HuH-7 (cell line): ENCODE data around the gene NTM.

ENCODE experiments used
- DNase-seq: peaks from one replicate; pipeline ENCODE4 v3.0.0; 2011; ENCODE audit warnings: low spot score

NTM gene

DNA sequence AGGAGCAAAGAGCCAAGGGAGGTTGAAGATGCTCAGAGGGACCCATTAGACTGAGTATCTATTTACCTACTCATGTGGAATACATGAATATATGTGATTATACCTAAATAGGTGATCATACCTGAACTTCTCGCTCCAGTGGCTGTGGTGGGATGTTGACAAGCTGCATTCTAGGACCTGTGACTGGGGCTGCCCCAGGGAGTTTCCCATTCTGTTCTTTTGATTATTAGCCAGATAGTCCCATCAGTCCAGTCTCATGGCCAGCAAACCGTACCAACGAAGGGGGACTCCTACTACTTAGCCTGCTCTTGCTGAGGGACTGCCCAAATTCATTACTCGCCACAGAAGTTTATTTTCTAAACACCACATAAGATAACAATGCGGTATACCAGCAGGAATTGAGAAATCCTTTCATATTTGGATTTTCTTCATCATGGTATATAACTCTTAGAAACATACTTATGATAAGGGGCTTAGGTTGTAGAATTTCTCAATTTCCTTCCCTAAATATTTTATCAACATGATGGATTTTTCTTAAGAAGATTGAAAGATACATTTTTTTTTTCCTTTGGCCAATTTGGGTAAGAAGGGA lies 273.9 kb downstream of the NTM start:
- DNase-seq, result no peak

- no peak for DNase-seq
These were observed 274.8 kb downstream of the NTM start for GRCh38 chr11:131645237-131645636.

GRCh38 chr11:131649856-131650255 lies 279.4 kb downstream of the NTM start:
- no peak for DNase-seq

DNA sequence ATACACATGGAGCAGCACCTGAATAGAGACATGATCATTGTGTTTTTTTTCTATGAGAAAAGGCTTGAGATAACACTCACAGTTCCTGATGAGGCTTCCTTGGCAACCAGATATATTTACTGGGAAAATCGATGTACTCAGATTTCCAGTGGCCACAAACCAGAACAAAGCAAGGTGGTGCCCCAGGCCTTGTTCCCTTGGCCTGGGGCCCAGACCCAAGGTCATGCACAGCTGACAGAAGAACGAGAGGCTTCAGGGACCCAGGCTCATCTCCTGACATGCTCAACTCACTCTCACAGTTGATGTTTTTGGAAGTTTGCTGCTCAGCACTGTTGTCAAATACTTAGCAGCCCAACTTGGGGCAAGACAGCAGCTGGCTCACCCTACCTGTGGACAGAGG lies 281.8 kb downstream of the NTM start:
- DNase-seq, result no peak

GRCh38 chr11:131653260-131653659 lies 282.8 kb downstream of the NTM start:
- DNase-seq, result no peak

GRCh38 chr11:131654849-131655248 lies 284.4 kb downstream of the NTM start:
- no peak for DNase-seq

GRCh38 chr11:131656179-131656838 lies 285.9 kb downstream of the NTM start:
- DNase-seq, result no peak

GRCh38 chr11:131656839-131657211 lies 286.4 kb downstream of the NTM start:
- no peak for DNase-seq

- DNase-seq, result no peak
These were observed 288.0 kb downstream of the NTM start for GRCh38 chr11:131658414-131658813.

GRCh38 chr11:131658952-131659351 lies 288.5 kb downstream of the NTM start:
- DNase-seq, result no peak

DNA sequence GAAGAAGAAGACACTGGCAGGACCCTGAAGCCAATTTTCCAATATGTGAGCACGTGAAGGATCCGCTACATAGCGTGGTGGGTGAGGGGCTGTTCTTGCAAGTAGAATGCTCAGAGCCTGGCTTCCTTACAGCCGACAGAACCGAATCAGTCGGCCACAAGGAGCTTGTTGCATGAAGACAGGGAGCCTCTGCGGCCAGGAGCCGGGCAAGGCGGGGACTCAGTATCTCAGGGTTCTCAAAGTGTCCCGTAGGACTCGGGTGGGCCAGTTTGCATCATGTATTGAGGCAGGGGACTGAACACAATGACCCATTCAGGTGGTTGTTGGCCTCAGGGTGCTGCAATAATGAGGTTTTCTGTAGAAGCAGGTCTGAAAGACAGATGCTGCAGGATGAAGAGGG lies 289.5 kb downstream of the NTM start:
- no peak for DNase-seq

DNA sequence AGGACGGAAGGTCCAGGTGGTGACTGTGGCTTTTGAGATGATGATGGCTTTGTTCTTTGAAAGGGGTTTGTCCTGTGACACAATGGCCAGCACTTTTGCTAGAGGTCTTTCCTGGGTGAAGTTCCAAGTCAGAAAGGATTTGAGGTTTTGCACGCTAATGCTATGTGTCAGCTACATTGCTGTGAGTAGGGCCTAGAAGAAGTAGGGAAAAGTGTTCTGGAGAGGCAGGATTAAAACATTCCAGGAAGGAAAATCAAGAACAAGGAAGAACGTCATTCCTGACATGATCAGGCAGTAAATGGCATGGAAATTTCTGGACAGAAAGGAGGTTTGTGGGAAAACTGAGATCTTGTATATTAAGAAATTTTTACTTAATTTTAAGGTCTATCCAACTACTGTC lies 290.7 kb downstream of the NTM start:
- DNase-seq, result no peak

DNA sequence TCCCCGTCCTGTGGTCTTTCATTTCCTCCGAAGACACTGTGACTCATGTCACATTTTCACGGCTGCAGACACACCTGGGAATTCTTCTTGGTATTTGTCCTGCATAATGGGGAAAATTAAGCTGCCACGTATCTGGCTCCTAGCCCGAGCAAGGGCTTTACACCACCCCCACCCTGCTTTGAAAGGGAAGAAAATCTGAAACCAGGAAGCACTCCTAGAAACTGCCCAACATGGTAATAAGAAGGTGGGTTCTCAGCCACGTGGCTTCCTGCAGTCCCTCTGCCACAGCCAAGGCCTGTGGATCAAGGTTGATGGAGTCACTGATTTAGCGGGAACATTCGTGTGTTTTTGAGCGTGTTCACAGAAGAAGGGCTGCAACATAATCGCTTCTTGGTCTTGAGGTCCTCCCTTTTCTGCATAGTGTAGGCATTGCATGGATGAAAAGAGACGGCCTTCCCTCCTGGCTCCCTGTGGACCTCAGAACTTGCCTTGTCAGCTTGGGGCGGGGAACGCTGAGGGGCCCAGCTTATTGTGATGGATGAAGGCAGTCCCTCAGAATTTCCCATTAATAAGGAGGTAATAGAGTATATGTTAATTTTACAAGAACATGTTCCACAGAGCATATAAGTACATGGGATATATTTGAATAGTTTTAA lies 292.0 kb downstream of the NTM start:
- no peak for DNase-seq

DNA sequence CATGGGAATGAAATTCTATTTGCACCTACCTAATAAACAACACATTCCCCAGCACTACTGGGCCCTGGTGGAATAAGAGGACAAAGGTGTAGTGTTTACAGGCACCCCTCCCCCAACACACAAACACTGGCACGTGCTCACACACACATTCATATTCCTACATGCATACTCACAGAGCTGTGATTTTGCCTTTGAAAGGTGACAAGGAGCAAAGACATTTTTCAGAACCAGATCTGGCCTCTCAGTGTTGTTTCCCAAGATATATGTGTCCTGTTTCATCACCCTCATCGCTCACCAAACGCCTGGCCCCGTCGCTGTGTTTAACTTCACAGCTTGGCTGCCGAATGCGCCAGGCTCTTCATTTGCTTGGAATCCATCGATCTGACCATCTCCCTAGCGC lies 292.6 kb downstream of the NTM start:
- DNase-seq, result no peak

GRCh38 chr11:131663405-131664200 lies 293.2 kb downstream of the NTM start:
- no peak for DNase-seq

- DNase-seq, result no peak
These were observed 293.9 kb downstream of the NTM start for GRCh38 chr11:131664293-131664692.

DNA sequence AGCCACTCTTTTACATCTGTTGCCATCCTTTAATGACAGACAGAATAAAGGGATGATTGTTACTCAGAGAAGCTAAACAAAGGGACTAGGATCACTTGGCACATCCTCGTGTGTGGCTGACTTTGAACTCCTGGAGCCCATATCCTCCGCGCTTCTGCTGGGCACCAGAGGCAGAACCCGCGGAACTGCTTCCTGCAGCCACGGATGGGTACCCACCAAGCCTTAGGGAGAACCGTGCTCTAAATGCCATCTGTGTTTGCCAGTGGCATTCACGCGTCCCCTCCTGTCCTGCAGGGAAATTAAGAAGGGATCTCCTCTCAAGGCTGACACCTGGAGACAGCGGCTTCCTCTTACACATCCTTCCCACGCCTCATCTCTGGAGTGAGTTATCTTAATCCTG lies 294.4 kb downstream of the NTM start:
- DNase-seq, result no peak

- no peak for DNase-seq
These were observed 295.0 kb downstream of the NTM start for GRCh38 chr11:131665344-131665968.

DNA sequence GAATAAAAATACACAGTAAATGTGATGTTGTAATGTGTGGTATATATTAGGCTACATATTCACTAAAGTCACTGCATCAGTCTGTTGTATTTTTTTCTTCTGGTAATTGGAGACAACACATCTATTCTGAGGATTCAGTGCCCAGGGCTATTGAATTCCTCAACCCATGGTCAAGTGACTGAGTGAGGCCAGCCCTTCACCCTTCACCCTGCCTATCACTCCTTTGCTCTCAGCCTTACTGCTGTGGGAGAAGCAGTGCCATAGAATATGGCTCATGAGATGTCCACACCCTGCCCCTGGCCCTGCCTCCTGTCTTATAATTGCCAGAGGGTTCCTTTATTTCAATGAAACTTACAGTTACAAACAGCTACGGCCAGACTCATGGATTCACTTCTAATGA lies 295.6 kb downstream of the NTM start:
- DNase-seq, result no peak

DNA sequence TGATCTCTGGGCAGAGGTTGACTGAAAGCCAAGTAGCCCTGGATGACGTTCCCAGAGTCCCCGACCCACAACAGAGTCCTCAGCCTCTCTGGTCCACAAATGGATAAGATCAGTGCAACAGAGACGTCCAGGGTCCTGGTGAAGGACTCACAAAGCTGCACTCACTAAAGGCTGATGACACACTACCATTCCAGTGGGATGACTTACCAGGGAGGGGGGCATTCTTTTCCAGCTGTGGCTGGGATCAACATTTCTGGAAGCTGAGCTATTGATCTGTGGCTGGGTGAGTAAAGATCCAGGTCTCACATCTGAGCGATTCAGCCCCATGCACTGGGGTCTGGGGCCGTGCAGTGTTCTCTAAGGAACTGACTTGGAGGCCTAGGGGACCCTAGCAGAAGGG lies 296.2 kb downstream of the NTM start:
- DNase-seq, result no peak

DNA sequence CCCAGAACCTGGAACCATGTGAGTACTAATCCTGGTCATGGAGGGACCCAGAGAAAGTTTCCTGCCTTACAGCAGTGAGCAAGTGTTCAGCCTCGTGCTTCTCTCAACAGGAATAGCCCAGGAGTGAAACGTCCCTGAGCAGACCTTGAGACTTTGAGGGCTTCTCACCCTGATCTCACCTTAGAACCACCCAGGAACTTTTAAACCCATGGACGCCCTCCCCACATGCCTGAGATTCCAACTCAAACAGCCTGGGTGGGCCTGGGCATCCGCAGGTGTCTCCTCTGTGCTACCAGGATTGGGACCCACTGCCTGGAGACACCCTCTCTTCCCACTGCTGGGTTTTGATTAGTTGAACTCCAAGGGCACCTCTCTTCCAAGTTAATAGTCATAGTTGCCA lies 297.2 kb downstream of the NTM start:
- no peak for DNase-seq
